Psoas muscle (tissue), 8 donors: ENCODE measurements around the gene OPRM1. TPM values are rescaled to one million over a fixed set of nuclear protein-coding genes. Genes with fewer than 3 reads are reported as not detected.

ENCODE experiments used
- ATAC-seq, 4 donors: fragments of 200-7000 bp; cut with Tn5 transposase; one replicate each; pipeline ENCODE4 v1.9.1; 2020; ENCODE audit warnings: moderate library complexity in 3 of 4, mild to moderate bottlenecking in 2 of 4
- DNase-seq, 2 donors: peaks; one replicate each; pipeline ENCODE4 v3.0.0-alpha.2; 2020
- H3K27ac ChIP-seq: fragments of 200-600 bp; one replicate; pipeline ENCODE4 v1.8.0; 2022
- H3K27me3 ChIP-seq, 3 donors: fragments of 200-600 bp in 1 of 3; one replicate each; pipeline versions ENCODE4 v1.6.1 to v1.8.0; 2013 to 2022; ENCODE audit warnings: low read length in 2 of 3, mild to moderate bottlenecking in 2 of 3, moderate library complexity in 1 of 3; ENCODE audit not compliant: insufficient read depth in 3 of 3
- H3K36me3 ChIP-seq, 2 donors: fragments of 200-600 bp in 1 of 2; one replicate each; pipeline versions ENCODE4 v1.6.1 to v1.8.0; 2013 to 2022; ENCODE audit warnings: low read depth in 1 of 2, mild to moderate bottlenecking in 1 of 2, moderate library complexity in 1 of 2; ENCODE audit not compliant: insufficient read depth in 1 of 2
- H3K4me1 ChIP-seq: fragments of 200-600 bp; one replicate; pipeline ENCODE4 v1.8.0; 2022
- H3K4me3 ChIP-seq: fragments of 200-600 bp; one replicate; pipeline ENCODE4 v1.8.0; 2022; ENCODE audit warnings: mild to moderate bottlenecking
- H3K9me3 ChIP-seq: fragments of 200-600 bp; one replicate; pipeline ENCODE4 v1.8.0; 2022
- WGBS, 3 donors: extraction: QIAGEN DNeasy Blood & Tissue Kit; methylation state at CpG; one replicate each; pipeline versions ENCODE4 v1.1.6 to v1.1.7; 2013; 5-methylcytosine and 5-hydroxymethylcytosine counted together
- intact Hi-C, 2 donors: fragments of 100-400 bp; cut with DNase I; formaldehyde crosslinking; loops; one replicate each; pipeline versions ENCODE4 v1.11.0 to v1.14.2; 2022
- polyA plus RNA-seq, 3 donors: library from polyadenylated mRNA; stranded (reverse); fragments of 200-250 nt; gene quantifications; one replicate each; pipeline ENCODE4 v1.2.3, GENCODE V29; 2013
- total RNA-seq, 4 donors: library from RNA; stranded (reverse); fragmentation: NEBNext Ultra II Directional in 2 of 4; extraction: Animal tissue kit (Norgen Biotek cat#: 25700) in 2 of 4; gene quantifications; one replicate each; pipeline versions ENCODE4 v1.2.1 to v1.2.4, GENCODE V29; 2021 to 2023
- TF ChIP-seq, protein P1 (sequence below): fragments of 200-600 bp; IDR thresholded peaks from one replicate; pipeline ENCODE4 v1.8.0; 2022; ENCODE audit warnings: antibody characterized with exemption
- donor health status: healthy with polysubstance abuse.
- donor health status: DM: no; HTN: no; CAD: no; lungs with moderate emphysema.
- donor health status: Bipolar disorder and iron deficiency.
- donor health status: healthy.
- donor health status: DM: yes; HTN: yes; CAD: no.
- donor health status: DM: no; HTN: no; CAD: no.
- donor health status: DM: no; HTN: no; CAD: no.
- donor health status: DM: yes; HTN: yes; CAD: no.

OPRM1 gene
- total and polyA plus RNA-seq, 7 donors, result not detected

GRCh38 chr6:154134471-154135147 is 95.6 kb downstream of the OPRM1 start:
- intact Hi-C loops, result no loop called here
- Histone ChIP-seq H3K4me3 (no peak overlapping the region), H3K4me1 (no peaks in the 10 kb centered on the region), H3K9me3 (no peaks in the 10 kb centered on the region), H3K27ac (no peak overlapping the region), H3K36me3 (no peaks in the 10 kb centered on the region), H3K27me3 (no peaks in the 10 kb centered on the region)
- TF ChIP-seq, protein P1, sequence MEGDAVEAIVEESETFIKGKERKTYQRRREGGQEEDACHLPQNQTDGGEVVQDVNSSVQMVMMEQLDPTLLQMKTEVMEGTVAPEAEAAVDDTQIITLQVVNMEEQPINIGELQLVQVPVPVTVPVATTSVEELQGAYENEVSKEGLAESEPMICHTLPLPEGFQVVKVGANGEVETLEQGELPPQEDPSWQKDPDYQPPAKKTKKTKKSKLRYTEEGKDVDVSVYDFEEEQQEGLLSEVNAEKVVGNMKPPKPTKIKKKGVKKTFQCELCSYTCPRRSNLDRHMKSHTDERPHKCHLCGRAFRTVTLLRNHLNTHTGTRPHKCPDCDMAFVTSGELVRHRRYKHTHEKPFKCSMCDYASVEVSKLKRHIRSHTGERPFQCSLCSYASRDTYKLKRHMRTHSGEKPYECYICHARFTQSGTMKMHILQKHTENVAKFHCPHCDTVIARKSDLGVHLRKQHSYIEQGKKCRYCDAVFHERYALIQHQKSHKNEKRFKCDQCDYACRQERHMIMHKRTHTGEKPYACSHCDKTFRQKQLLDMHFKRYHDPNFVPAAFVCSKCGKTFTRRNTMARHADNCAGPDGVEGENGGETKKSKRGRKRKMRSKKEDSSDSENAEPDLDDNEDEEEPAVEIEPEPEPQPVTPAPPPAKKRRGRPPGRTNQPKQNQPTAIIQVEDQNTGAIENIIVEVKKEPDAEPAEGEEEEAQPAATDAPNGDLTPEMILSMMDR, result no peak
- ATAC-seq (no peak), DNase-seq (no peak)
- WGBS, 3 donors, result 86 to 89% (median 88%) methylated on average over 8 of the region's 8 CpGs

GRCh38 chr6:154138793-154139192 is 99.8 kb downstream of the OPRM1 start:
- TF ChIP-seq, protein P1, result no peak
- no peaks in the 10 kb centered on the region for H3K4me1 ChIP-seq
- intact Hi-C loops, result no loop called here
- no peaks in the 10 kb centered on the region for H3K9me3 ChIP-seq
- whole genome bisulfite sequencing, 3 donors, result 90 to 94% (median 93%) methylated on average over 6 of the region's 6 CpGs
- H3K4me3 ChIP-seq, result no peak overlapping the region
- no peak for DNase-seq
- no peak overlapping the region for H3K27ac ChIP-seq
- ATAC-seq, result no peak
- H3K36me3 ChIP-seq, result no peaks in the 10 kb centered on the region
- no peaks in the 10 kb centered on the region for H3K27me3 ChIP-seq

GRCh38 chr6:154139892-154140291 is 100.9 kb downstream of the OPRM1 start:
- Histone ChIP-seq H3K27ac (no peak overlapping the region), H3K27me3 (no peaks in the 10 kb centered on the region), H3K36me3 (no peaks in the 10 kb centered on the region), H3K4me1 (no peaks in the 10 kb centered on the region), H3K9me3 (no peaks in the 10 kb centered on the region), H3K4me3 (no peak overlapping the region)
- intact Hi-C loops, result no loop called here
- DNase-seq (no peak), ATAC-seq (no peak)
- 85 to 89% (median 89%) methylated on average over 6 of the region's 6 CpGs for WGBS, 3 donors
- TF ChIP-seq, protein P1, result no peak

DNA sequence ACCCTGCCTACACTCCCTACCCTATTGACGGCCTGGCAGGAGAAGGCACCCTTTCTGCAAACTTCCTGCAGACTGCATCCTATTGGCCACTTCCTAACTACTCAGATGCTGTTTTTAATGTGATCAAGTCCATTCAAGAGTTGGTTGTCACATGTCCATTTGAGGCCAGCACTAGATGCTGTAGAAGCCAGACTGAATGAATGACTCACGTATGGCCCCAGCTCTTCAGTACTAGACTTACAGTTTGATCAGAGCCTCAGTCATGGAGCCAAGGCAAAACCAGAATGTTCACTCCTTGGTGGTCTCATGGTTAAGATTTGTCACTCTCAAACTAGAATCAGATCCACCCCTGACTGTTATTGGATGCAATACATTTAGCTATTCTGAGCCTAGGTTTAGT is 101.7 kb downstream of the OPRM1 start:
- no peak overlapping the region for H3K4me3 ChIP-seq
- H3K27ac ChIP-seq, result no peak overlapping the region
- intact Hi-C loops, result no loop called here
- 61 to 90% (median 63%) methylated on average over 2 of the region's 2 CpGs for WGBS, 3 donors
- no peaks in the 10 kb centered on the region for H3K9me3 ChIP-seq
- ATAC-seq, result no peak
- no peaks in the 10 kb centered on the region for H3K36me3 ChIP-seq
- no peaks in the 10 kb centered on the region for H3K27me3 ChIP-seq
- TF ChIP-seq, protein P1, result no peak
- H3K4me1 ChIP-seq, result no peaks in the 10 kb centered on the region
- DNase-seq, result no peak

DNA sequence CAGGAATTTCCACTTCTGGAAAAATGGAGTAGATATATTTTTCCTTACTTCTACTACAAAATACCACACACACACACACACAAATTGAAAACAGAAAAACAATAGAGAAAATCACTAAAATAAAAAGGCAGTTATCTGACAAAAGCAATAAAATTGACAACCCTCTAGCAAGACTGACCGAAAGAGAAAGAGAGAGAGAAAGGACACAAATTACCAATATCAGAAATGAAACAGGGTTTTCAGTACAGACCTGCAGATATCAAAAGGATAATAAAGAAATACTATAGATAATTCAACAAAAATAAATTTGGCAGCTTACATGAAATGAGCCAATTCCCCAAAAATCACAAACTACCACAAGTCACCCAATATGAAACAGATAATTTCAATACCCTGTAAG is 104.7 kb downstream of the OPRM1 start:
- Histone ChIP-seq H3K36me3 (no peaks in the 10 kb centered on the region), H3K4me3 (no peak overlapping the region), H3K27ac (no peak overlapping the region), H3K9me3 (no peaks in the 10 kb centered on the region), H3K4me1 (no peaks in the 10 kb centered on the region), H3K27me3 (no peaks in the 10 kb centered on the region)
- no peak for DNase-seq
- ATAC-seq, result no peak
- TF ChIP-seq, protein P1, result no peak
- intact Hi-C loops, result no loop called here
- WGBS, 3 donors, result 93 to 95% (median 94%) methylated on average over 1 of the region's 1 CpG
